ENCODE results near the gene DEFB129.

GRCh38 chr20:187733-188132, 39.3 kb upstream of the DEFB129 start:
- TF ChIP-seq CTCF (IDR thresholded peaks at IDR 0.05): no peak
- no peak for TF ChIP-seq POLR2A (IDR thresholded peaks at IDR 0.05)
